Subcutaneous abdominal adipose tissue (tissue), 5 donors: ENCODE measurements around the gene CLIP4.
A peak's percentile ranks its signal among the peaks of the same experiment; 100 is the strongest.

Source experiments
- H3K27ac ChIP-seq: one replicate; pipeline ENCODE4 v1.7.0; 2013; ENCODE audit warnings: low read depth, mild to moderate bottlenecking, inconsistent platforms, low read length, moderate library complexity
- H3K27me3 ChIP-seq, 5 donors: one replicate each; pipeline ENCODE4 v1.7.0; 2013; ENCODE audit warnings: low read length in 5 of 5, inconsistent platforms in 1 of 5; ENCODE audit not compliant: control insufficient read depth in 5 of 5, insufficient read depth in 4 of 5
- H3K36me3 ChIP-seq, 5 donors: one replicate each; pipeline ENCODE4 v1.7.0; 2013; ENCODE audit warnings: low read length in 5 of 5; ENCODE audit not compliant: control insufficient read depth in 5 of 5, insufficient read depth in 5 of 5
- H3K4me1 ChIP-seq, 5 donors: one replicate each; pipeline ENCODE4 v1.7.0; 2013; ENCODE audit warnings: low read length in 5 of 5, mild to moderate bottlenecking in 3 of 5, moderate library complexity in 1 of 5; ENCODE audit not compliant: control insufficient read depth in 5 of 5, insufficient read depth in 5 of 5
- H3K4me3 ChIP-seq, 5 donors: one replicate each; pipeline ENCODE4 v1.7.0; 2013; ENCODE audit warnings: low read length in 5 of 5, low read depth in 1 of 5
- H3K9ac ChIP-seq, 5 donors: one replicate each; pipeline ENCODE4 v1.7.0; 2013; ENCODE audit warnings: low read length in 5 of 5, mild to moderate bottlenecking in 4 of 5, moderate library complexity in 3 of 5
- H3K9me3 ChIP-seq, 5 donors: one replicate each; pipeline ENCODE4 v1.7.0; 2013; ENCODE audit warnings: low read length in 5 of 5; ENCODE audit not compliant: control insufficient read depth in 5 of 5
- donor health status: healthy.
- donor health status: healthy.
- donor health status: healthy.
- donor health status: healthy.
- donor health status: healthy.

CLIP4 gene

DNA sequence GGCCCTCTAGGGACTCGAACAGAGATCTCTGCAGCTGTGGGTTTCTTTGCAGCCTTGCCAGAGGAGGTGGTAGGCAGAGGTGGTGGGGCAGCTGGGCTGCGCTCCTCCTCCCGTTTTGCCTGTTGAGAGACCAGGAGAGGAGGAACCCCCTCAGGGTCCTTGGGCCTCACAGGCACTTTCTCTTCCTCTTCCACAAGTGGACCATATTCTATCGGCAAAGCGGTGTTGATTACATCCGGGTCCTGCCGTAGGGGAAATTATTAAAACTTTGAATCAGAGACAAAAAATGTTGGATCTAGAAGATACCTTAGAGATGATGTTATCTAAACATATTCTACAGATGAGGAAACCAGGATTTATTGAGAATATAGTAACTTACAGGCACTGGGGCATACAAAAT, 78.5 kb downstream of the CLIP4 start:
- no peak overlapping the region for H3K4me3 ChIP-seq
- no peak overlapping the region for H3K9ac ChIP-seq
- H3K9me3 ChIP-seq: no peaks in the 10 kb centered on the region
- H3K27me3 ChIP-seq: no peaks in the 10 kb centered on the region
- H3K27ac ChIP-seq: no peak overlapping the region
- H3K36me3 ChIP-seq: peaks cover 0 to 16% (median 3%) of the 10 kb centered on the region in 5 donors
- peaks cover 0 to 7% (median 4%) of the 10 kb centered on the region in 5 donors for H3K4me1 ChIP-seq

DNA sequence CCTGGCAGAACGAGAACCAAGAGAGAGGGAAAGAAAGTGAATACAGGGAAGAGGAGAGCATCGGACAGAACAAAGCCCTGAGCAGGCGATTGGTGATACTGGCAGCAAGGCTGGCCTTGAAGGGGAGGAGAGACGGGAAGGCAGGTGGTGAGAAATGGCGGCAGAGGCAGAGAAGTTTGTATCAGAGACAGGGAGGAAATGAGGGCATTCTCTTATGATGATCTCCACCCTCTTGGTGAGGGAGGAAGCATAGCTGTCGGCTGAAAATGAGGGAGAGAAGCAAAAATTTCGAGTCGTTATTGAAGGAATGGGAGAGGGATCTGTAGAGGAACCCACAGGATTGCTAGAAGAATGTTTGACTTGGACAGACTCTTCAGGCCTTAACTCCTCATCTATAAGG, 80.6 kb downstream of the CLIP4 start:
- Histone ChIP-seq H3K9me3 (no peaks in the 10 kb centered on the region), H3K27me3 (no peaks in the 10 kb centered on the region), H3K4me1 (peaks cover 0 to 7% (median 4%) of the 10 kb centered on the region in 5 donors), H3K36me3 (peaks cover 0 to 17% (median 3%) of the 10 kb centered on the region in 5 donors), H3K27ac (no peak overlapping the region), H3K4me3 (no peak overlapping the region), H3K9ac (no peak overlapping the region)

- Histone ChIP-seq H3K9me3 (no peaks in the 10 kb centered on the region), H3K36me3 (peaks cover 0 to 9% (median 2%) of the 10 kb centered on the region in 5 donors), H3K9ac (peak overlapping the region in 1 of 5 donors; percentile 29), H3K4me1 (peaks cover 0 to 7% (median 4%) of the 10 kb centered on the region in 5 donors), H3K27me3 (no peaks in the 10 kb centered on the region), H3K27ac (no peak overlapping the region), H3K4me3 (no peak overlapping the region)
Observed at GRCh38 chr2:29196792-29197788, 81.9 kb downstream of the CLIP4 start.

DNA sequence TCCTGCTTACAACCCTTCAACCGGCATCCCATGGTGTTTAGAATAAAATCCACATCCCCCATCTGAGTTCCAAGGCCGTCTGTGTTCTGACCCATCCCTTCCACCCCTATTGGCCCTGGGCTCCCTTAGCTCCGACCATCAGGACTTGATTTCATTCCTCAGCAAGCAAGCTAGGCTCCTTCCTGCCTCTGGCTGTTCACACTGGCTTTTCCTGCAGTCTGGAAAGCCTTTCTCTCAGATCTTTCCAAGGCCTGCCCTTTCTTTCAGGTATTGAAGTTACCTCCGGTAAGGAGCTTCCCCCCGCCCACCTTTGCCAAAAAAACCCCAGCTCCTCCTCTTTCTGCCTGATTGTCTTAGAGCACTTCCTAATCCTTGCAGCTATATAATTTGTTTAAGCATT, 86.8 kb downstream of the CLIP4 start:
- Histone ChIP-seq H3K27me3 (no peaks in the 10 kb centered on the region), H3K9me3 (no peaks in the 10 kb centered on the region), H3K4me3 (no peak overlapping the region), H3K9ac (no peak overlapping the region), H3K36me3 (peaks cover 0 to 9% (median 4%) of the 10 kb centered on the region in 5 donors), H3K27ac (no peak overlapping the region), H3K4me1 (peaks cover 0 to 3% (median 2%) of the 10 kb centered on the region in 5 donors)

DNA sequence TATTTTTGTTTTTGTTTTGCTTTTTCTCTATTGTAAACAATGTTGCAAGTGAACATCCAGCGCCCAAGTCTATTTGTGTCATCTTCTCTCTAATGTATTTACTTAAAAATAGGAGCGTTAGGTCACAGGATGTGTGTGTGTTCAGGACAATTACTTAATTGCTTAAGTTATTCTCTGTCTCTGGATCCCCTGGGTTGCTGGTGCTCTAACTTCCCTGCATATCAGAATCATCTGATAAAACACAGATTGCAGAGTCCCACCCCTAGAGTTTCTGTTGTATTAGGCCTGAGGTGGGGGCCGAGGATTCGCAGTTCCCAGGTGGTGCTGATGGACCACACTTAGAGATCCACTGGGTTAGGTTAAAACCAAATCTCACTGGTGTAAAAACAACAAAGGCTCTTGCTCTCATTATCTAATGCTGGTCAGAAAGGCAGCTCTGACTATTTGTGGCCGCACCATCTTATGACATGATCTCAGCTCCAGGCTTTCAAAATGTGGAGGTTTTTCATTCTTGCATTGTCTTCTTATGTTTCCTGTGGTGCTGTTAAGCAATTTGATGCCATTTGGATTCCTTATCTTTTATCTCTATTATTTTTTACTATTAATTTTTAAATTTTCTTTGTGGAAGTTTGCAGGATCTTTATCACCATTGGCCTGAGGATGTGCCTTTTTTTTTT, 87.7 kb downstream of the CLIP4 start:
- Histone ChIP-seq H3K27ac (no peak overlapping the region), H3K9me3 (no peaks in the 10 kb centered on the region), H3K4me3 (no peak overlapping the region), H3K27me3 (no peaks in the 10 kb centered on the region), H3K36me3 (peaks cover 0 to 15% (median 7%) of the 10 kb centered on the region in 5 donors), H3K9ac (no peak overlapping the region), H3K4me1 (no peaks in the 10 kb centered on the region)

GRCh38 chr2:29206941-29207340, 91.7 kb downstream of the CLIP4 start:
- Histone ChIP-seq H3K27ac (no peak overlapping the region), H3K27me3 (no peaks in the 10 kb centered on the region)

DNA sequence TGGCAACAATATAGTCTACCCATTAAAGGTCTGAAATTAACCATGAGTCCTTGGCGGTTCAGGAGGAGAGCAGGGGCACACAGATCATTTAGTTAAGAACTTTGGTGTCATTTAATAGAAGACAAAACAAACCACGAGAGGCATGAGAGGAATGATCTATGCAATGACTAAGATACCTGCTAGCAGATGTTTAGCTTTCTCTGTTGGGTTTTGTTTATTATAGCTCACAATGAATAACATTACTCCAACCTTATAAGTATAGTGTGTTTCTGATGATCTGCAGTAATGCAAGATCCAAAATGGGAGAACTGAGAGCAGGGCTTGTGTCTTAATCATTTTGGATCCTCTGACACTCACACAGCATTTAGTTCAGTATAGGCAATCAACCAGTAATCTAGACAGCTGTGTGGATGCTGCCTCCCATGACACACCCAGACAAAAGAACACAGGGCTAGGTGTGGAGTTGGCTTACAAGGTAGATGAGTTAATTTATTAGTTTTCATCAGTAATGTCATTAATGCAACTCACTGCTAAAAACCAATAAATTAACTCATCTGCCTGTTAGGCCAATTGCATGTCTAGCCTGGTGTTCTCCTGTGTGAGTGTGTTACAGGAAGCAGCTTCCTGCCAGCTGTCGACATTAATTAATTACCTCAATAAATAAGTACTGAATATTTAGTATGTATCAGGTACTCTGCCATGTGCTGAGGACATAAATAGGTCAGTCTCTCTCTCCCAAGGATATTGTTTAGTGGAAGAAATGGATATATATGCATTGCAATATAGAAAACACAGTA, 92.3 kb downstream of the CLIP4 start:
- Histone ChIP-seq H3K27me3 (no peaks in the 10 kb centered on the region), H3K9ac (no peak overlapping the region), H3K9me3 (no peaks in the 10 kb centered on the region), H3K4me3 (no peak overlapping the region), H3K36me3 (peaks cover 0 to 9% (median 6%) of the 10 kb centered on the region in 5 donors), H3K4me1 (no peaks in the 10 kb centered on the region), H3K27ac (no peak overlapping the region)

More at GRCh38 chr2:29206941-29207340, 91.7 kb downstream of the CLIP4 start:
- H3K4me1 ChIP-seq: no peaks in the 10 kb centered on the region
- H3K4me3 ChIP-seq: no peak overlapping the region
- no peaks in the 10 kb centered on the region for H3K9me3 ChIP-seq
- peaks cover 0 to 12% (median 7%) of the 10 kb centered on the region in 5 donors for H3K36me3 ChIP-seq
- no peak overlapping the region for H3K9ac ChIP-seq

DNA sequence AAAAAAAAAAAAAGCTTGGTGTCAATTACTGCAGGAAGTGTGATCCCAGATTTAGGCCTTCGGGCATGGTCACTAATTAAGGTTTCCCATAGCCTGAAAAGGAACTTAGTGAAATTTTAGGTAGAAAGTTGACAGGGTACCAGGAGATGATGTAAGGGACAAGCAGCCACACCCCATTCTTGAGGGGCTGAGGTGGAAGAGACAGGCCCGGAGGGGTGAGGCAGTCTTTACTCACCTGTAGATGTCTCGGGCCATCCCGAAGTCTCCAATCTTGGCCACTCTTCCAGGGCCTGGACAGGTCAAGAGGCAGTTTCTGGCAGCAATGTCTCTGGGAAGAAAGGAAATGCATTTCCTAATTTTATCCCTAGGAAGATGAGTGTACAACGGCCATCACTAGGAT, 94.3 kb downstream of the CLIP4 start:
- H3K4me3 ChIP-seq: no peak overlapping the region
- no peak overlapping the region for H3K27ac ChIP-seq
- H3K4me1 ChIP-seq: no peaks in the 10 kb centered on the region
- no peaks in the 10 kb centered on the region for H3K9me3 ChIP-seq
- H3K27me3 ChIP-seq: no peaks in the 10 kb centered on the region
- H3K9ac ChIP-seq: no peak overlapping the region
- H3K36me3 ChIP-seq: peaks cover 0 to 7% (median 3%) of the 10 kb centered on the region in 5 donors

GRCh38 chr2:29212009-29212408, 96.8 kb downstream of the CLIP4 start:
- no peaks in the 10 kb centered on the region for H3K27me3 ChIP-seq
- H3K36me3 ChIP-seq: peaks cover 0 to 7% (median 0%) of the 10 kb centered on the region in 5 donors
- no peak overlapping the region for H3K27ac ChIP-seq
- H3K9me3 ChIP-seq: no peaks in the 10 kb centered on the region
- no peak overlapping the region for H3K4me3 ChIP-seq
- no peak overlapping the region for H3K9ac ChIP-seq
- no peaks in the 10 kb centered on the region for H3K4me1 ChIP-seq
